ENCODE results near the gene DCDC2C.

DCDC2C gene

GRCh38 chr2:3747032-3747654 lies 43.8 kb downstream of the DCDC2C start:
- no peak for DNase-seq (ENCODE audit: low read depth)

- DNase-seq (ENCODE audit: low read depth): no peak
These were observed 44.5 kb downstream of the DCDC2C start for GRCh38 chr2:3747826-3748225.

- DNase-seq (ENCODE audit: low read depth): no peak
These were observed 45.8 kb downstream of the DCDC2C start for GRCh38 chr2:3749201-3749600.

- DNase-seq (ENCODE audit: low read depth): no peak
These were observed 47.9 kb downstream of the DCDC2C start for GRCh38 chr2:3751251-3751650.

GRCh38 chr2:3751806-3752205 lies 48.4 kb downstream of the DCDC2C start:
- DNase-seq (ENCODE audit: low read depth): no peak

- no peak for DNase-seq (ENCODE audit: low read depth)
These were observed 49.0 kb downstream of the DCDC2C start for GRCh38 chr2:3752376-3752775.

GRCh38 chr2:3753561-3753960 lies 50.2 kb downstream of the DCDC2C start:
- DNase-seq (ENCODE audit: low read depth): no peak

- no peak for DNase-seq (ENCODE audit: low read depth)
These were observed 50.9 kb downstream of the DCDC2C start for GRCh38 chr2:3754280-3754679.

GRCh38 chr2:3754795-3755194 lies 51.4 kb downstream of the DCDC2C start:
- DNase-seq (ENCODE audit: low read depth): no peak

GRCh38 chr2:3755277-3755676 lies 51.9 kb downstream of the DCDC2C start:
- DNase-seq (ENCODE audit: low read depth): no peak

GRCh38 chr2:3756306-3756705 lies 52.9 kb downstream of the DCDC2C start:
- no peak for DNase-seq (ENCODE audit: low read depth)

- DNase-seq (ENCODE audit: low read depth): no peak
These were observed 55.5 kb downstream of the DCDC2C start for GRCh38 chr2:3758906-3759305.

- no peak for DNase-seq (ENCODE audit: low read depth)
These were observed 56.0 kb downstream of the DCDC2C start for GRCh38 chr2:3759331-3759730.

GRCh38 chr2:3759761-3760160 lies 56.4 kb downstream of the DCDC2C start:
- DNase-seq (ENCODE audit: low read depth): no peak

- no peak for DNase-seq (ENCODE audit: low read depth)
These were observed 57.9 kb downstream of the DCDC2C start for GRCh38 chr2:3761272-3761671.

GRCh38 chr2:3762771-3763447 lies 59.5 kb downstream of the DCDC2C start:
- DNase-seq (ENCODE audit: low read depth): no peak

GRCh38 chr2:3766824-3767223 lies 63.4 kb downstream of the DCDC2C start:
- no peak for DNase-seq (ENCODE audit: low read depth)

GRCh38 chr2:3768960-3769765 lies 65.8 kb downstream of the DCDC2C start:
- DNase-seq (ENCODE audit: low read depth): no peak

GRCh38 chr2:3769766-3770165 lies 66.4 kb downstream of the DCDC2C start:
- DNase-seq (ENCODE audit: low read depth): no peak

GRCh38 chr2:3770724-3771415 lies 67.5 kb downstream of the DCDC2C start:
- no peak for DNase-seq (ENCODE audit: low read depth)

GRCh38 chr2:3771576-3771975 lies 68.2 kb downstream of the DCDC2C start:
- DNase-seq (ENCODE audit: low read depth): no peak

GRCh38 chr2:3774336-3774735 lies 71.0 kb downstream of the DCDC2C start:
- no peak for DNase-seq (ENCODE audit: low read depth)

- DNase-seq (ENCODE audit: low read depth): no peak
These were observed 72.9 kb downstream of the DCDC2C start for GRCh38 chr2:3776311-3776710.
